SK-N-SH treated with all-trans-retinoic acid at 6 μM for 48 hours (cell line): ENCODE data around the gene PPP4R4.

Experiments
- ATAC-seq: fragments of 200-7000 bp; cut with Tn5 transposase; 3 replicates; pipeline ENCODE4 v1.9.1; 2020; ENCODE audit warnings: mild to moderate bottlenecking, moderate library complexity
- ARNTL ChIP-seq: fragments of 450-650 bp; formaldehyde crosslinking; IDR thresholded peaks from 2 replicates; pipeline ENCODE4 v1.5.0; 2020; ENCODE audit warnings: low read depth, mild to moderate bottlenecking, moderate library complexity, borderline replicate concordance
- BACH2 ChIP-seq: fragments of 250-450 bp; sonication (Bioruptor Pico); IDR thresholded peaks from 2 replicates; pipeline ENCODE4 v1.9.0; 2021; ENCODE audit warnings: mild to moderate bottlenecking, borderline replicate concordance
- CSDC2 ChIP-seq: fragments of 250-450 bp; sonication (Bioruptor Pico); IDR thresholded peaks from 2 replicates; pipeline ENCODE4 v1.5.0; 2020; ENCODE audit warnings: mild to moderate bottlenecking, moderate library complexity
- CSRNP3 ChIP-seq: fragments of 250-450 bp; sonication (Bioruptor Pico); IDR thresholded peaks from 2 replicates; pipeline ENCODE4 v1.5.1; 2021; ENCODE audit warnings: mild to moderate bottlenecking, moderate library complexity
- ESRRG ChIP-seq: fragments of 250-450 bp; sonication (Bioruptor Pico); IDR thresholded peaks from 2 replicates; pipeline ENCODE4 v1.6.1; 2021; ENCODE audit warnings: mild to moderate bottlenecking
- GLIS3 ChIP-seq: fragments of 250-450 bp; sonication (Bioruptor Pico); IDR thresholded peaks from 2 replicates; pipeline ENCODE4 v1.5.0; 2020; ENCODE audit warnings: mild to moderate bottlenecking, moderate library complexity
- ISL1 ChIP-seq: fragments of 250-450 bp; sonication (Bioruptor Pico); IDR thresholded peaks from 2 replicates; pipeline ENCODE4 v2.1.2; 2022; ENCODE audit warnings: mild to moderate bottlenecking, moderate library complexity
- PATZ1 ChIP-seq: fragments of 250-450 bp; sonication (Bioruptor Pico); IDR thresholded peaks from 2 replicates; pipeline ENCODE4 v1.8.0; 2020; ENCODE audit warnings: mild to moderate bottlenecking, moderate library complexity, borderline replicate concordance
- POU6F1 ChIP-seq: fragments of 250-450 bp; sonication (Bioruptor Pico); IDR thresholded peaks from 2 replicates; pipeline ENCODE4 v1.8.0; 2021; ENCODE audit warnings: low read depth, mild to moderate bottlenecking, moderate library complexity, borderline replicate concordance
- PPARA ChIP-seq: fragments of 250-450 bp; sonication (Bioruptor Pico); IDR thresholded peaks from 2 replicates; pipeline ENCODE4 v1.5.0; 2020; ENCODE audit warnings: mild to moderate bottlenecking, borderline replicate concordance
- RARB ChIP-seq: fragments of 250-450 bp; sonication (Bioruptor Pico); IDR thresholded peaks from 2 replicates; pipeline ENCODE4 v1.8.0; 2021; ENCODE audit warnings: mild to moderate bottlenecking, moderate library complexity
- SNAI2 ChIP-seq: fragments of 250-450 bp; sonication (Bioruptor Pico); IDR thresholded peaks from 2 replicates; pipeline ENCODE4 v1.5.0; 2020; ENCODE audit warnings: mild to moderate bottlenecking, moderate library complexity
- TCF4 ChIP-seq: fragments of 250-450 bp; sonication (Bioruptor Pico); IDR thresholded peaks from 2 replicates; pipeline ENCODE4 v1.8.0; 2021; ENCODE audit warnings: mild to moderate bottlenecking, moderate library complexity, borderline replicate concordance
- TSHZ2 ChIP-seq: fragments of 250-450 bp; sonication (Bioruptor Pico); IDR thresholded peaks from 2 replicates; pipeline ENCODE4 v1.5.0; 2020; ENCODE audit warnings: mild to moderate bottlenecking, moderate library complexity
- ZFP3 ChIP-seq: fragments of 250-450 bp; sonication (Bioruptor Pico); IDR thresholded peaks from 2 replicates; pipeline ENCODE4 v1.5.0; 2020; ENCODE audit warnings: mild to moderate bottlenecking, moderate library complexity
- ZNF565 ChIP-seq: fragments of 450-650 bp; formaldehyde crosslinking; conservative IDR thresholded peaks from 2 replicates; pipeline ENCODE4 v1.5.0; 2020; ENCODE audit warnings: low read depth, mild to moderate bottlenecking, moderate library complexity
- ZNF70 ChIP-seq: fragments of 450-650 bp; formaldehyde crosslinking; IDR thresholded peaks from 2 replicates; pipeline ENCODE4 v1.5.0; 2020; ENCODE audit warnings: mild to moderate bottlenecking, moderate library complexity
- ZNF8 ChIP-seq: fragments of 450-650 bp; formaldehyde crosslinking; IDR thresholded peaks from 2 replicates; pipeline ENCODE4 v1.5.0; 2020; ENCODE audit warnings: mild to moderate bottlenecking, moderate library complexity
- TF ChIP-seq, protein P1 (sequence below): fragments of 250-450 bp; sonication (Bioruptor Pico); IDR thresholded peaks from 2 replicates; pipeline ENCODE4 v1.5.1; 2020; ENCODE audit warnings: low read depth, mild to moderate bottlenecking, moderate library complexity

Gene PPP4R4

GRCh38 chr14:94278731-94279130, 104.6 kb downstream of the PPP4R4 start (continued):
- TF ChIP-seq TSHZ2 (CRISPR knock-in tag) (no peak), ZFP3 (CRISPR knock-in tag) (no peak), SNAI2 (no peak), GLIS3 (CRISPR knock-in tag) (no peak), PATZ1 (CRISPR knock-in tag) (no peak), ISL1 (CRISPR knock-in tag) (no peak)

DNA sequence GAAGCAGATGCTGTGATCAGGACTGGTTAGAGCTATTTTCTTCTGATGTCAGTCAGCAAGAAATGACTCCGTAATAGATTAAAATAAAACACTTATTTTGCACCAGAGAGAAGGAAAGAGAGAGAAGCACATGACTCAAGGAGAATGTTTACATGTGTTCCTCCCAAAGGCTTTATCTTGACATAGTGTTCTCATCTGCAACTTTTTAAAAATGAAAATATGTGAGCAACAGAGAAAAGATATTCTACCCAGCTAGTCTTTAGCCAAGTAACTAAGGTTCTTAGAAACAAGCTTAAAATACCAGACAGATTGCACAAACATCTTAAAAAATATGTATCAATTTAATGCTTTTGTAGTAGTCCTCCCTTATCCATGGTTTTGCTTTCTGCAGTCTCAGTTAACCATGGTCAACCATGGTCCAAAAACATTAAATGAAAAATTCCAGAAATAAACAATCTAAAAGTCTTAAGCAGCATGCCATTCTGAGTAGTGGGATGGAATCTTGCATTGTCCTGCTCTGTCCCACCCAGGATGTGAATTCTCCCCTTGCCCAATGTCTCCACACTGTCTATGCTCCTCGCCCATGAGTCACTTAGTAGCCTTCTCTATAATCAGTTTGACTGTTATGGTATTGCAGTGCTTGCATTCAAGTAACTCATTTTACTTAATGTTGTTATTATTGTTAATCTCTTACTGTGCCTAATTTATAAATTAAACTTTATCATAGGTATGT, 109.0 kb downstream of the PPP4R4 start:
- ATAC-seq: no peak

DNA sequence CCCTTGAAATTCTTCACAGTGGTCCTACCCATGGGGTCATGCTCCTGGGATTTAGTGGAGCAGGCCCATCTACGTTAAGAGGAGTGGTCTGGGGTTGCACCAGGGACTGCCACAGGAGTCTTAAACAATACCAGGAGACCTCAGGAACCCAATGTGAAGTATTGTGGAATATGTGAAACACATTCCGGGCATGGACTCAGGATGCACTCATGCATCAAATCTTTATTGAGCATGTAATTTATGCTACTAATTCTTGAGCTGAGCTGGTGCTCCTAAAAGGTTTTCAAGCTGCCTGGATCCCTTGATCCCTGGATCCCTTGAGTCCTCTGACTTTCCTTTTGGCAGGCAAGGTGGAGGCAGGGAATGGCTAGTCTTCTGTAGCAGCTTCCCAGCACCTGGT, 110.1 kb downstream of the PPP4R4 start:
- no peak for ATAC-seq

More for the DNA sequence above, 109.0 kb downstream of the PPP4R4 start:
- no peak for TF ChIP-seq ZFP3 (CRISPR knock-in tag)
- TF ChIP-seq SNAI2: no peak
- TF ChIP-seq ZNF565 (CRISPR knock-in tag): no peak
- TF ChIP-seq ZNF8: no peak

More for the DNA sequence above, 110.1 kb downstream of the PPP4R4 start:
- TF ChIP-seq CSRNP3 (no peak), CSDC2 (CRISPR knock-in tag) (no peak), ZNF565 (CRISPR knock-in tag) (no peak), TSHZ2 (CRISPR knock-in tag) (no peak), ESRRG (CRISPR knock-in tag) (no peak), ARNTL (no peak), TCF4 (no peak), ZFP3 (CRISPR knock-in tag) (no peak), PPARA (CRISPR knock-in tag) (no peak), BACH2 (CRISPR knock-in tag) (no peak), GLIS3 (CRISPR knock-in tag) (no peak), ZNF70 (CRISPR knock-in tag) (no peak), POU6F1 (CRISPR knock-in tag) (no peak), PATZ1 (CRISPR knock-in tag) (no peak), ZNF8 (no peak), RARB (CRISPR knock-in tag) (no peak)
- TF ChIP-seq, protein P1, sequence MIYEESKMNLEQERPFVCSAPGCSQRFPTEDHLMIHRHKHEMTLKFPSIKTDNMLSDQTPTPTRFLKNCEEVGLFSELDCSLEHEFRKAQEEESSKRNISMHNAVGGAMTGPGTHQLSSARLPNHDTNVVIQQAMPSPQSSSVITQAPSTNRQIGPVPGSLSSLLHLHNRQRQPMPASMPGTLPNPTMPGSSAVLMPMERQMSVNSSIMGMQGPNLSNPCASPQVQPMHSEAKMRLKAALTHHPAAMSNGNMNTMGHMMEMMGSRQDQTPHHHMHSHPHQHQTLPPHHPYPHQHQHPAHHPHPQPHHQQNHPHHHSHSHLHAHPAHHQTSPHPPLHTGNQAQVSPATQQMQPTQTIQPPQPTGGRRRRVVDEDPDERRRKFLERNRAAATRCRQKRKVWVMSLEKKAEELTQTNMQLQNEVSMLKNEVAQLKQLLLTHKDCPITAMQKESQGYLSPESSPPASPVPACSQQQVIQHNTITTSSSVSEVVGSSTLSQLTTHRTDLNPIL (CRISPR knock-in tag): no peak
